NCI-H69 (cell line): ENCODE data around the gene LOC101059915.
"Not testable (repeated sequence)": the region's sequence is repeated elsewhere in the genome, so short reads cannot be mapped to it uniquely, and the experiment has no call there.

Experiments
- DNase-seq: peaks from one replicate; lab custom pipeline; 2025; lab: John Stamatoyannopoulos, UW

LOC101059915 gene

DNA sequence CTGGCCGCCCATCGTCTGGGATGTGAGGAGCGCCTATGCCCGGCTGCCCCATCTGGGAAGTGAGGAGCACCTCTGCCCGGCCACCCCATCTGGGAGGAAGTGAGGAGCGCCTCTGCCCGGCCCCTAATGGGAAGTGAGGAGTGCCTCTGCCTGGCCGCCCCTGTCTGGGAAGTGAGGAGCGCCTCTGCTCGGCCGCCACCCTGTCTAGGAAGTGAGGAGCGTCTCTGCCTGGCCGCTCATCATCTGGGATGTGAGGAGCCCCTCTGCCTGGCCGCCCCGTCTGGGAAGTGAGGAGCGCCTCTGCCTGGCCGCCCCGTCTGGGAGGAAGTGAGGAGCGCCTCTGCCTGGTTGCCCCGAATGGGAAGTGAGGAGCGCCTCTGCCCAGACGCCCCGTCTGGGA, 8.3 kb downstream of the LOC101059915 start:
- DNase-seq: not testable (repeated sequence)

DNA sequence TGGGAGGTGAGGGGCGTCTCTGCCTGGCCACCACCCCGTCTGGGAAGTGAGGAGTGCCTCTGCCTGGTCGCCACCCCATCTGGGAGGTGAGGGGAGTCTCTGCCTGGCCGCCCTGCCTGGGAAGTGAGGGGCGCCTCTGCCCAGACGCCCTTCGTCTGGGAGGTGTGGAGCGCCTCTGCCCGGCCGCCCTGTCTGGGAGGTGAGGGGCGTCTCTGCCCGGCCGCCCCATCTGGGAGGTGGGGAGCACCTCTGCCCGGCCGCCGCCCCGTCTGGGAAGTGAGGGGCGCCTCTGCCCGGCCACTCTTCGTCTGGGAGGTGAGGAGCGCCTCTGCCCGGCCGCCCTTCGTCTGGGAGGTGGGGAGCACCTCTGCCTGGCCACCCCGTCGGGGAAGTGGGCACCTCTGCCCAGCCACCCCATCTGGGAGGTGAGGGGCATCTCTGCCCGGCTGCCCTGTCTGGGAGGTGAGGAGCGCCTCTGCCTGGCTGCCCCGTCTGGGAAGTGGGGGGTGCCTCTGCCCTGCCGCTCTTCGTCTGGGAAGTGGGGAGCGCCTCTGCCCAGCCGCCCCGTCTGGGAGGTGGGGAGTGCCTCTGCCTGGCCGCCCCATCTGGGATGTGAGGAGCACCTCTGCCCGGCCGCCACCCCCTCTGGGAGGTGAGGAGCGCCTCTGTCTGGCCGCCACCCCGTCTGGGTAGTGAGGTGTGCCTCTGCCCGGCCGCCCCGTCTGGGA, 8.9 kb downstream of the LOC101059915 start:
- not testable (repeated sequence) for DNase-seq

DNA sequence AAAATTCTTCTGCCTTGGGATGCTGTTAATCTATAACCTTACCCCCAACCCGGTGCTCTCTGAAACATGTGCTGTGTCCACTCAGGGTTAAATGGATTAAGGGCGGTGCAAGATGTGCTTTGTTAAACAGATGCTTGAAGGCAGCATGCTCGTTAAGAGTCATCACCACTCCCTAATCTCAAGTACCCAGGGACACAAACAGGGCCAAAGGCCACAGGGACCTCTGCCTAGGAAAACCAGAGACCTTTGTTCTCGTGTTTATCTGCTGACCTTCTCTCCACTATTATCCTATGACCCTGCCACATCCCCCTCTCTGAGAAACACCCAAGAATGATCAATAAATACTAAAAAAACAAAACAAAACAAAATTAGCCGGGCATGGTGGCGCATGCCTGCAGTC, 9.8 kb downstream of the LOC101059915 start:
- DNase-seq: not testable (repeated sequence)

DNA sequence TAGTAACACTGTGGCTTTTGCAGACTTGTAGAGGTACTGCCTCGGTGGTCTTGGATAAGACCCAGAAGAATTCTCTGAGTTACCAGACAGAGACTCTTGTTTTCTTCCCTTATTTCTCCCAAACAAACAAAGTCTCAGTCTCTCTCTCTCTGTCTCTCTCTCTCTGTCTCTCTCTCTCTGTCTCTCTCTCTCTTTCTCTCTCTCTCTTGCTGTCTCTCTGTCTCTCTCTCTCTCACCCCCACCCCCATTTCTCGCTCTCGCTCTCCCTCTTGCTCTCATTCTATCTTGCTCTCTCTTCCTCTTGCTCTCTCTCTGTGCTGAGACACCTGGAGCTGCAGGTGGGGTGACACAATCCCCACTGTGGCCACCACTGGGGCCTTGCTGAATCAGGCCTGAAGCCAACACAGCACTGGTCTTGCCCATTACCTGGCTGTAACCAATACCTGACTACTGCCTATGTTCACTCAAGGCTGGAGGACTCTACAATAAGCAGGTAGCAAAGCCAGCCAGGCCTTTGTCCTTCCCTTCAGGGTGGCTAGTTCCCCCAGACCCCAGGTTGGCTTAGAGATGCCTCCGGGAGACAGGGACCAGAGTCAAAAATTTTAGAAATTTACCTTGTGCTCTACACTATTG, 12.3 kb downstream of the LOC101059915 start:
- no peak for DNase-seq

DNA sequence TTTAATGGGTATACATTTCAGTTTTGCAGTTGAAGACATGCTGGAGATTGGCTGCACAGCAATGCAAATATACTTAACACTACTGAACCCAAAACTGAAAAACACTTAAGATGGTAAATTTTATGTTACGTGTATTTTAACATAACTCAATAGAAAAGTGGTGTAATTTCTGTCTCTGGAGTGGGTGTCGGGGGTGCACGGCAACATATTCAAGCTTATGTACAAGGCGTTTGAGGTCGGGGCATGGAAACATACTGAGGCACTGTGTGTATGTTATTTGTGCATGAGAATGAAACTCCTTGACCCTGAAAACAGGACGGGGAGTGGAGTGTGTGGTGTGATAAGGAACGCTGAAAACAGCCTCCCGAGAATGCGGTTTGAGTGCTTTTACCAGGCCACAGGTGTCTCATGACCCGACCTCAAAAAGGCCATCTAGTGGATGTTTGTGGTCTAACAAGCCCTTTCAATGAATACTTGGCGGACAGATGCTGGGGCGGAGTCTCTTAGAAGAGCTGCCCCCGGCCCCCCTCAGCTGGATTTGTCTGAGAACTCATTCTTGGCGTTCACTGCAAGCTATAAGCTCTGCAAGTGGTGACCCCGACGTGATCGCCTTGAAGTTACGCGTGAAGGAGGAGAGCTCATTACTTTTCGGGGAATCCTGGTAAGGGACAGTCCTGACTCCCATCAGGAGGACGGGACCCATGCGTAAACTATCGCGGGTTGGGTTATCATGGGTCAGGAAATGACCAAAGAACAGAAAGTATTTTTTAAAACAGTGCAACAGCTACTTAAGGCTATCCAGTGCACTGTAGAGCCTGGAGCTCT, 29.5 kb downstream of the LOC101059915 start:
- not testable (repeated sequence) for DNase-seq

DNA sequence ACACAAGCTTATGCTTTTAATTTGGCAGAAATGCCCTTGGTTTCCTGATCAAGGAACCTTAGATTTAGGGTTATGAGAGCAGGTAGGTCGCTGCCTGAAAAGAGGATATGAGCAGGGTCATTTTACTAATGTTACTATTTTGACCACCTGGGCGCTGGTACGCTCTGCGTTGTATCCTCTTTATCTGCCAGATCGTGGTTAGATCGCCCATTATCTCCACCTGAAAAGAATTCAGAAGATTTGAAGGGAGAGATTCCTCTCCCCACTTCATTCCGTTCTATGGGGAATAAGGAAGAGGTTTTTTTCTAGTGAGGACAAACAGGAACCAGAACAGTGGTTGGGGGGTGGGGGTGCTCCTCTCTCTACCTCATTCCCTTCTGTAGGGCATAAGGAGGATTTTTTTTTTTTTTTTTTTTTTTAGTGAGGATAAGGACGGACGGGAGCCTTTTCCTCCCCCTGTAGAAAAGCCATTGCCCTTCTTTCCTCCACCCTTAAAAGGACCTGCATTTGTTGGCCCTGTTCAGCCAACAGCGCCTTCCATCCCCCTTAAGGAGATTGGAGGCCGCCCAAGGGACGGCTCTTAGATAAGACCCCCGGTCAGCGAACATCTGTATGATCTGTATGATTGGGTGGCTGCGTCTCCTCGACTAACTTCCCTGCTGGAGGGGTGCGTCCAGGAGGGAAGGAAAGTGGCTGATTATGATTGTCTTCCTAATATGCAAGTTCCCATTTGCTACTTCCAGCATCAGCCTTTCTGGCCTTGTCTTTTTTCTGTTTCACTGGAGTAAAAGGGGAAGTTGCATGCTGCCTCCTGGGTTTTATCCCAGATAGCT, 30.3 kb downstream of the LOC101059915 start:
- DNase-seq: not testable (repeated sequence)

DNA sequence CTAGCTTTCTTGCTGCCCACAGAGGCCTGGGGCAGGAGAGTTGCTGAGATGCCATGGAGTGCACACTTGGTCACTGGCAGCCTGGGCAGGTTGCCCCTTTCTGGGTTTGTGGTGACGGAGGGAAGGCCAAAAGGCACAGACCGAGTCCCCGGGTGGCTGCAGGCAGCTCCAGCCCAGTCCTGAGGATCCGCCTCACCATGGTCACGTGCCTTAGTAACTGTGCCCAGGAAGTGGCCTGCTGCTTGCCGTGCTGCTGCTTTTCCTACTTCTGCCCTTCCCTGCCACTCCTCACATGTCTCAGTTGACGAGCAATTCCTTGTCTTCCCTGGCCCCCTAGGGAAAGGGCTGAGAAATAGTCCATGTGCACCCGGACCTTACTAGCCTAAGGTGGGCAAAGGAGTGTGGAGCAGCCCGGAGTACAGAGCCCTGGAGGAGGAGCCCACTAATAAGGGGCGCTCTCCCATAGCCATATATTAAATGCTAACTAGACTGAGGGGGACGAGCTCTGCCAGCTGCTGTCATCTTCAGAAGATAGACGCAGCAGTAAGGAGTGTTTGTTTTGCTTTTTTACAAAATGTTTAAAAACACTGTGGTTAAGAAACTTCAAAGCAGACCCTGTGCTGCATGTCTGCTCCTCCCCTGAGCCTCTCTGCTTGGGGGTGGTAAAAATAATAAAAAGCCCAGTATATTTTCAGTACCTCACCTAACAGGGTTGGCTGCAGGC, 31.1 kb downstream of the LOC101059915 start:
- DNase-seq: not testable (repeated sequence)

DNA sequence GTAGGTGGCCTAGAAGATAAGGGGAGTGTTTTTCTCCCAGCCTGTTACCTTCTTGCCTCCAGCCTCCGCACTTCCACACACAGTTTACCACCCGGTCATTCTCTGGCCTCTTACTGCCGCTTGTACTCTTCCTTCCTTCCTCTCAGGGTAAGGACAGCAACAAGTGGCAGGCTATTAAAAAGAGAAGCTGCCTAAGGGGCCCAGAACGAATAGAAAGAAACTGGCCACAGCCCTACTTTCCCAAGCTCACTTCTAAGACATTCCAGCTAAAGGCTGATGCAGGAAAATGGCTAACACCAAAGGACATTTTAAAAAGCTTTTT, 31.6 kb downstream of the LOC101059915 start:
- DNase-seq: not testable (repeated sequence)

DNA sequence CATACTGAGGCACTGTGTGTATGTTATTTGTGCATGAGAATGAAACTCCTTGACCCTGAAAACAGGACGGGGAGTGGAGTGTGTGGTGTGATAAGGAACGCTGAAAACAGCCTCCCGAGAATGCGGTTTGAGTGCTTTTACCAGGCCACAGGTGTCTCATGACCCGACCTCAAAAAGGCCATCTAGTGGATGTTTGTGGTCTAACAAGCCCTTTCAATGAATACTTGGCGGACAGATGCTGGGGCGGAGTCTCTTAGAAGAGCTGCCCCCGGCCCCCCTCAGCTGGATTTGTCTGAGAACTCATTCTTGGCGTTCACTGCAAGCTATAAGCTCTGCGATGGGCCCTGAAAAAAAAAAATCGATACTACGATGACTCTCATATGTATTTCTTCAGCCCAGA, 35.5 kb downstream of the LOC101059915 start:
- DNase-seq: not testable (repeated sequence)

DNA sequence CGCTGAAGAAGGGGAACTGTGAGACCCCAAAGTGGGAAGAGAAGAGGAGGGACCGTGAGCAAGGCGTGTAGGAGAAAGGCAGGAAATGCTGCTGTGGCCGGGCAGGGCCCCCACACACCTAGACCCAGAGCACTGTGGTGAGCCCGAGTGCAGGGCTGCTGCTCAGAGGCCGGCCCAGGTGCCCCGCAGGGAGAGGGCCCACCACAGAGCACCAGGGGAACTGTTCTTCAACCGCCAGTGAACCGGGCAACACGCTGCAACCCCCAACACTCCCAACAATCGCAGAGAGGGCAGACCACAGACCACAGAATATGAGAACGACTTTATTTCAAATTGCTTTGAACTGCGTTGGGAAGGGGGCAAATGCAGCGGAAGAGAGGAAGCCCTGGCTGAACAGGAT, 46.7 kb downstream of the LOC101059915 start:
- DNase-seq: not testable (repeated sequence)

DNA sequence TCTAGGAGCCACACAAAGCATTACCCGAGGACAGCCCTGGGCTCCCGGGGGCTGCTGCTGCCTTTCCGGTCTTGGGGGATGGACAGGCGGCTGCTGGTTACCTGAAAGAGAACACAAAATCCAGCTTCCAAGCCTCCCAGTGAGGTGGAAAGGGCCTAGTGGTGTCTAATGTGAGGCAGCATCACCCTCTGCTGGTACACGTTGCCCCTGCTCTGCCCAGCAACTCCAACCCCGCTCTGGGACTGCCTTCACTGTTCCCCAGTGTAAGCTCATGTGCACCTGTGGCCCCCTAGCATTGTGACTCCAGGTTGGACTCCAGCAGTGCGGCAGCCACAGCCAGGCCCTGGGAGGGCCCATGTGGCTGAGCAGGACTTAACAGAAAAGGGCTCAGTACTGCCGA, 48.2 kb downstream of the LOC101059915 start:
- DNase-seq: not testable (repeated sequence)

DNA sequence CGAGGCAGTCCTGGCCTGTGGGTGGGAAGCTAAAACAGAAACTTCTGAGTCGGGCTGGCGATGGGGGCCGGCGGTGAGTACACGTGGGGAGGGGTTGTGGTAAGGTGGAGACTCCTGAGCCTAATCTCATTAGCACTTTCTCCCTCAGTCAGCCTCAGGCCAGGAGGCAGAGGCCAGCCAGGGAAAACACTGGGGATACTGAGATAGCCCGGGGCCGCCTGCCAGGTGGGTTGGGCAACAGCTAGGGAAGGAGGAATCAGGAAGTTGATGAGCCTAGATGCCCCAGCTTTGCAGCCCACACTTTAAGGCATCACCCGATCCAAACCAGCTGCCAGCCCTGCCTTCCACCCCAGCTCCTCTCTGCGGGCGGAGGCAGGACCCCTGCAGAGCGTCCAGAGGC, 49.0 kb downstream of the LOC101059915 start:
- DNase-seq: not testable (repeated sequence)

DNA sequence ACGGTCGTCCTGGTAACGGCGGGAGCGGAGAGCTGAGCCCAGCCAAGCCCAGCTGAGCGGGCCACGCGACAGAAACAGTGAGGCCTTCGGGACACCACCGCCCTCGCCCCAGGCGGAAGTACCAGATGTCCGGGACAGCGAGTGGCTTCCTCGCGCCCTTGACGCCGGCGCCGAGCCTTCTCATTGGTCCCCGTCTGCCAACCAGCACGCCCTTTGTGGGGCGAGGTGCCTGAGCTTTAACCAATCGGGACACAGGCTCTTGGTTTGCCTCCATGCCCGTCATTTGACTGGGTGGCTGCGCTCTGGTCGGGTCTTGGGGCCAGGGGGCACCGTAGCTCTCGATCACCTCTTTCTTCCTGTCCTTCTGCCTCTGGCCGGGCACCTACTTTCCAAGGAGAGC, 50.8 kb downstream of the LOC101059915 start, which contains the start of gene CXorf49:
TSS of gene CXorf49 (minus strand) at position 101 of the 400 bp plus-strand sequence. CDS start 134 bp downstream, outside the sequence.
- not testable (repeated sequence) for DNase-seq

DNA sequence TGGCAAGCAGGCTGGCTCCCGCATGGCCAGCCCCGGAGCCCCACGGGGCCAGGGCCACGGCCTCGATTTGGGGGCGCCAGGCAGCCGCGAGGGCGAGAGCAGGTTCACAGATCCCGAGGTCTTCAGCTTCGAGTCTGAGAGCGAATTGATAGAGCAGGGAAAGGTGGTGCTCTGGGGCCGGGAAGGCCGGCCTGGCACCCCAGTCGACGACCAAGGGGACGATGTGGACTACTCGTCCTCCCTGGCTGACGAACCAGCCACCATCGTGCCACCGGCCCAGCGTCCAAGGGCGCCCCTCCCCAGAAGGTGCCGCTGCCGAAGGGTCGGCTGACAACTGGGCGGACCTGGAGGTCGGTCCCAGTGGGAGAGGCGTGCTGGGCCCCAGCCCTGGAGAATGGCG, 51.8 kb downstream of the LOC101059915 start:
- DNase-seq: not testable (repeated sequence)

DNA sequence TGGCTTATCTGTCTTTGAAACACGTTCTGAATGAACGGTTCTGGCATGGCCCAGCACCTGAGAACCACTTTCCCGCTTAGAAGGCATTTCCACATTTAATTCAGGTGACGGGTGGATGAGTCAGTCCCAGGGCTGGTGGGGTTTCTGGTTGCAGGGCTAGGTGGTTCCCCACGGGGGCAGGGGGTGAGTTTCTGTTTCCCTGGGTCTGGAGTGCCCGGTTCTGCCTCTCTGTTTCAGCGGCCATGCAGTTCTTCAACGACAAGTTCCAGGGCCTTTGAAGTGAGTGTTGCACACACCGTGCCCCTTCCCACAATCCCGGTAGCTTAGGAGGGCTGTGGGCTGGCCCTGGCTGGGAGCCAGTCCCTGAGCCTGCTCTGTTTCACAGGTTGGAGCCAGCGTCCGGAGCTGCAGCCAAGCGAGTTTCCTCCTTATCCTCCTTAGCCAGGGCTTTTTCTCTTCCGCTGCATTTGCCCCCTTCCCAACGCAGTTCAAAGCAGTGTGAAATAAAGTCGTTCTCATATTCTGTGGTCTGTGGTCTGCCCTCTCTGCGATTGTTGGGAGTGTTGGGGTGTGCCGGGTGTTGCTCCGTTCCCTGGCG, 53.0 kb downstream of the LOC101059915 start:
- not testable (repeated sequence) for DNase-seq
